H1 (cell line): ENCODE results near the gene VCP. TPM values are rescaled to one million over a fixed set of nuclear protein-coding genes. Genes with fewer than 3 reads are reported as not detected.

Source experiments
- CTCF ChIA-PET: fragments of 300-600 bp; sonication (Branson Sonifier 250); formaldehyde crosslinking; loops from one replicate; lab custom pipeline; 2021; ENCODE audit not compliant: partially characterized antibody; lab: Charles Lee
- POLR2A ChIA-PET: fragments of 300-600 bp; sonication (Branson Sonifier 250); formaldehyde crosslinking; loops from one replicate; lab custom pipeline; 2021; ENCODE audit warnings: inconsistent platforms; ENCODE audit not compliant: partially characterized antibody; lab: Charles Lee
- DNase-seq, 2 experiments: peaks; one replicate each; pipeline versions ENCODE4 v3.0.0 to v3.0.0-alpha.2; 2010 to 2022; ENCODE audit warnings: low spot score in 2 of 2, low read depth in 1 of 2, mixed read lengths in 1 of 2
- FAIRE-seq: peaks from 2 replicates; lab custom pipeline; 2011; peaks lifted over from hg19 to GRCh38; lab: Jason Lieb, UNC
- H2AFZ ChIP-seq: 2 replicates; pipeline ENCODE4 v1.8.1; 2012; ENCODE audit warnings: low read length, inconsistent platforms
- H2AK5ac ChIP-seq: 2 replicates; pipeline ENCODE4 v1.6.1; 2013; ENCODE audit warnings: low read depth, low read length
- H2BK120ac ChIP-seq: replicated peaks from 2 replicates; pipeline ENCODE3; 2013; ENCODE audit warnings: low read depth, low read length, inconsistent platforms
- H2BK12ac ChIP-seq: 2 replicates; pipeline ENCODE4 v1.6.1; 2013; ENCODE audit warnings: low read depth, low read length
- H2BK15ac ChIP-seq: 2 replicates; pipeline ENCODE4 v1.6.1; 2013; ENCODE audit warnings: low read length
- H2BK20ac ChIP-seq: 2 replicates; pipeline ENCODE4 v1.6.1; 2013; ENCODE audit warnings: low read length
- H2BK5ac ChIP-seq: 2 replicates; pipeline ENCODE4 v1.6.1; 2013; ENCODE audit warnings: low read depth, low read length
- H3K14ac ChIP-seq: 2 replicates; pipeline ENCODE4 v1.6.1; 2013; ENCODE audit warnings: inconsistent platforms; ENCODE audit not compliant: insufficient read length
- H3K18ac ChIP-seq: 2 replicates; pipeline ENCODE4 v1.6.1; 2013; ENCODE audit warnings: low read length; ENCODE audit errors: extremely low read depth
- H3K23ac ChIP-seq: 2 replicates; pipeline ENCODE4 v1.6.1; 2013; ENCODE audit warnings: inconsistent platforms; ENCODE audit not compliant: insufficient read length
- H3K23me2 ChIP-seq: 2 replicates; pipeline ENCODE4 v1.6.1; 2013; ENCODE audit warnings: low read depth, low read length
- H3K27ac ChIP-seq: 2 replicates; pipeline ENCODE4 v1.6.1; 2011; ENCODE audit warnings: low read depth, low read length, inconsistent platforms
- H3K27me3 ChIP-seq, 4 experiments: replicated peaks in 1 of 4; 1 replicate in 1 of 4; 2 replicates in 3 of 4; pipeline versions ENCODE4 v1.6.1 to v1.8.1; 2011 to 2013; ENCODE audit warnings: low read length in 3 of 4, mild to moderate bottlenecking in 3 of 4, inconsistent platforms in 2 of 4, mixed read lengths in 2 of 4, moderate library complexity in 1 of 4; ENCODE audit not compliant: control insufficient read depth in 3 of 4, insufficient read depth in 3 of 4; ENCODE audit errors: extremely low read depth in 1 of 4
- H3K36me3 ChIP-seq, 4 experiments: 2 replicates each; pipeline versions ENCODE4 v1.6.1 to v1.8.1; 2011 to 2013; ENCODE audit warnings: mild to moderate bottlenecking in 4 of 4, low read length in 3 of 4, moderate library complexity in 2 of 4, control low read depth in 1 of 4, inconsistent platforms in 1 of 4; ENCODE audit not compliant: insufficient read depth in 4 of 4, control insufficient read depth in 2 of 4
- H3K4ac ChIP-seq: replicated peaks from 2 replicates; pipeline ENCODE3; 2013; ENCODE audit warnings: low read length, low read depth, mixed read lengths, inconsistent platforms; ENCODE audit not compliant: insufficient read length
- H3K4me1 ChIP-seq, 4 experiments: replicated peaks in 1 of 4; 1 replicate in 1 of 4; 2 replicates in 3 of 4; pipeline versions ENCODE4 v1.6.1 to v1.8.1; 2011 to 2013; ENCODE audit warnings: low read length in 3 of 4, inconsistent platforms in 2 of 4, mixed read lengths in 1 of 4; ENCODE audit not compliant: insufficient read depth in 4 of 4, control insufficient read depth in 3 of 4
- H3K4me2 ChIP-seq, 2 experiments: 2 replicates each; pipeline versions ENCODE4 v1.6.1 to v1.8.1; 2011 to 2013; ENCODE audit warnings: low read depth in 2 of 2, low read length in 2 of 2, control low read depth in 1 of 2, inconsistent platforms in 1 of 2, mild to moderate bottlenecking in 1 of 2; ENCODE audit not compliant: insufficient read depth in 1 of 2
- H3K4me3 ChIP-seq, 4 experiments: fragments of 200-600, 300-600 bp in 1 of 4; sonication (generic), shearing (Covaris generic), sonication (Bioruptor Twin) in 1 of 4; 2 replicates each; pipeline versions ENCODE4 v1.5.1 to v1.8.1; 2011 to 2016; ENCODE audit warnings: low read length in 4 of 4, low read depth in 3 of 4, control low read depth in 2 of 4, inconsistent platforms in 2 of 4, mild to moderate bottlenecking in 2 of 4, mixed read lengths in 1 of 4, moderate library complexity in 1 of 4; ENCODE audit not compliant: insufficient read depth in 2 of 4; ENCODE audit errors: extremely low read depth in 1 of 4
- H3K56ac ChIP-seq: replicated peaks from 2 replicates; pipeline ENCODE3; 2013; ENCODE audit warnings: low read depth, mild to moderate bottlenecking, mixed read lengths, low read length, inconsistent platforms; ENCODE audit not compliant: insufficient read length
- H3K79me1 ChIP-seq: 2 replicates; pipeline ENCODE4 v1.6.1; 2013; ENCODE audit warnings: low read depth, low read length, control low read depth
- H3K79me2 ChIP-seq, 2 experiments: 2 replicates each; pipeline versions ENCODE4 v1.6.1 to v1.8.1; 2012 to 2013; ENCODE audit warnings: low read length in 2 of 2, mild to moderate bottlenecking in 2 of 2, inconsistent platforms in 1 of 2; ENCODE audit not compliant: insufficient read depth in 2 of 2, control insufficient read depth in 1 of 2
- H3K9ac ChIP-seq, 4 experiments: replicated peaks in 1 of 4; 1 replicate in 1 of 4; 2 replicates in 3 of 4; pipeline versions ENCODE4 v1.6.1 to v1.8.1; 2011 to 2013; ENCODE audit warnings: low read depth in 3 of 4, low read length in 3 of 4, control low read depth in 2 of 4, mild to moderate bottlenecking in 2 of 4, moderate library complexity in 2 of 4, inconsistent platforms in 1 of 4; ENCODE audit errors: extremely low read depth in 1 of 4
- H3K9me3 ChIP-seq, 2 experiments: 2 replicates each; pipeline versions ENCODE4 v1.6.1 to v1.8.1; 2012 to 2013; ENCODE audit warnings: mild to moderate bottlenecking in 2 of 2, moderate library complexity in 2 of 2, control low read depth in 1 of 2, inconsistent platforms in 1 of 2, low read depth in 1 of 2, low read length in 1 of 2, mixed read lengths in 1 of 2; ENCODE audit not compliant: insufficient read depth in 2 of 2
- H4K20me1 ChIP-seq, 2 experiments: replicated peaks in 1 of 2; 2 replicates each; pipeline versions ENCODE3 to v1.8.1; 2011 to 2013; ENCODE audit warnings: inconsistent platforms in 2 of 2, low read length in 2 of 2, mild to moderate bottlenecking in 1 of 2; ENCODE audit not compliant: insufficient read depth in 2 of 2, control insufficient read depth in 1 of 2
- H4K5ac ChIP-seq: 2 replicates; pipeline ENCODE4 v1.6.1; 2013; ENCODE audit warnings: low read length, low read depth, mixed read lengths, inconsistent platforms; ENCODE audit not compliant: insufficient read length
- H4K8ac ChIP-seq: 2 replicates; pipeline ENCODE4 v1.8.0; 2013; ENCODE audit warnings: mild to moderate bottlenecking, moderate library complexity, low read length, inconsistent platforms; ENCODE audit not compliant: insufficient read depth; ENCODE audit errors: extremely low read depth
- H4K91ac ChIP-seq: replicated peaks from 2 replicates; pipeline ENCODE3; 2013; ENCODE audit warnings: low read length, mixed read lengths, inconsistent platforms; ENCODE audit not compliant: insufficient read length
- ASH2L ChIP-seq: fragments of 200-600, 300-600 bp; sonication (generic); IDR thresholded peaks from one replicate; pipeline ENCODE4 v1.7.1; 2017; ENCODE audit warnings: low read length
- BCL11A ChIP-seq, 2 experiments: IDR thresholded peaks; one replicate each; pipeline ENCODE4 v1.6.1; 2011; ENCODE audit warnings: low read depth in 2 of 2, low read length in 2 of 2, mild to moderate bottlenecking in 2 of 2
- E2F6 ChIP-seq: IDR thresholded peaks from 2 replicates; pipeline ENCODE4 v1.6.1; 2012; ENCODE audit warnings: inconsistent platforms
- KDM5A ChIP-seq: fragments of 200-600 bp; IDR thresholded peaks from 2 replicates; pipeline ENCODE4 v1.7.1; 2012; ENCODE audit warnings: mild to moderate bottlenecking, low read length, inconsistent platforms, mixed read lengths
- MAX ChIP-seq: IDR thresholded peaks from 2 replicates; pipeline ENCODE4 v1.6.1; 2012; ENCODE audit warnings: inconsistent platforms
- RXRA ChIP-seq: IDR thresholded peaks from 2 replicates; pipeline ENCODE4 v1.6.1; 2011; ENCODE audit warnings: low read depth, mild to moderate bottlenecking, low read length, moderate library complexity; ENCODE audit not compliant: insufficient read depth
- SIRT6 ChIP-seq: IDR thresholded peaks from one replicate; pipeline ENCODE4 v1.7.1; 2012; ENCODE audit warnings: low read length, inconsistent platforms
- YY1 ChIP-seq: IDR thresholded peaks from 2 replicates; pipeline ENCODE4 v1.6.1; 2011; ENCODE audit warnings: low read depth, mild to moderate bottlenecking, low read length
- WGBS, 2 experiments: shearing (Covaris generic) in 1 of 2; methylation state at CpG; one replicate each; pipeline versions ENCODE4 v1.1.6 to v1.1.7; 2013 to 2015; ENCODE audit warnings: low lambda C conversion rate in 2 of 2, mixed read lengths in 2 of 2, inconsistent platforms in 1 of 2, low coverage in 1 of 2, missing lambda C conversion rate in 1 of 2; ENCODE audit not compliant: insufficient replicate concordance in 2 of 2, insufficient coverage in 1 of 2, insufficient read length in 1 of 2; ENCODE audit errors: extremely low coverage in 1 of 2, missing lambda C conversion rate in 1 of 2; 5-methylcytosine and 5-hydroxymethylcytosine counted together
- polyA plus RNA-seq, 7 experiments: library from polyadenylated mRNA; depleted of rRNA in 3 of 7; stranded (reverse) in 5 of 7; unstranded in 2 of 7; fragments of >200 nt in 5 of 7; fragments of 200-250 nt in 2 of 7; gene quantifications; 1 replicate in 5 of 7; 2 replicates in 1 of 7; 4 replicates in 1 of 7; pipeline versions ENCODE4 v1.2.1 to v1.2.3, GENCODE V29; 2011 to 2013; ENCODE audit warnings: missing spikeins in 2 of 7, mixed read lengths in 2 of 7
- total RNA-seq: library from RNA; stranded (reverse); fragmentation: NEBNext Ultra II Directional; extraction: Animal tissue kit (Norgen Biotek cat#: 25700); gene quantifications from 2 replicates; pipeline ENCODE4 v1.2.1, GENCODE V29; 2021

The VCP gene
- total and polyA plus RNA-seq, 2 of the 8 experiments (the other 6 are each of a cell fraction or from before 2014, with no cell fraction given) = 173 to 375 TPM

GRCh38 chr9:35108946-35109575 lies 36.6 kb upstream of the VCP start:
- no peaks in the 10 kb centered on the region for H3K9me3 ChIP-seq
- DNase-seq = no peak
- FAIRE-seq = no peak
- peaks cover 4 to 5% of the 10 kb centered on the region in 2 experiments for H4K20me1 ChIP-seq
- H3K27ac ChIP-seq = no peak overlapping the region
- no peak overlapping the region for H3K4me2 ChIP-seq
- peaks cover 0 to 5% (median 1%) of the 10 kb centered on the region in 4 experiments; a peak in 3 of 8 replicates for H3K36me3 ChIP-seq
- H2BK12ac ChIP-seq = no peak overlapping the region
- H3K9ac ChIP-seq = no peak overlapping the region
- H4K91ac ChIP-seq = no peak overlapping the region
- H4K5ac ChIP-seq = no peak overlapping the region
- H3K56ac ChIP-seq = no peak overlapping the region
- no peak overlapping the region for H4K8ac ChIP-seq
- H3K14ac ChIP-seq = no peak overlapping the region
- no peak overlapping the region for H2BK5ac ChIP-seq
- H3K4ac ChIP-seq = no peak overlapping the region
- peaks cover 5% of the 10 kb centered on the region; the same call in 1 of the 2 replicates for H3K23me2 ChIP-seq
- H3K27me3 ChIP-seq = no peaks in the 10 kb centered on the region
- no peaks in the 10 kb centered on the region; a peak in 1 of 4 replicates for H3K79me2 ChIP-seq
- no peaks in the 10 kb centered on the region for H3K79me1 ChIP-seq
- no peak overlapping the region for H3K23ac ChIP-seq
- no peak overlapping the region for H2BK15ac ChIP-seq
- no peak overlapping the region for H2AFZ ChIP-seq
- no peak overlapping the region for H3K4me3 ChIP-seq
- ChIA-PET POLR2A (interaction anchor here (1.3 to 10.3 kb wide), 3 partner anchors 8 to 37 kb away, joined by 5 to 151 read pairs (median 7); partner anchors contain the start of genes FANCG, PIGO, STOML2 and VCP), CTCF (no interaction called here)
- no peak overlapping the region for H2BK20ac ChIP-seq
- no peak overlapping the region for H3K18ac ChIP-seq
- WGBS, 2 experiments = 80% methylated on average over 7 of the region's 8 CpGs; no CpG with 5 or more reads in 1 of the 2 experiments
- peaks cover 0 to 13% (median 6%) of the 10 kb centered on the region in 4 experiments; a peak in 6 of 7 replicates for H3K4me1 ChIP-seq
- no peak overlapping the region for H2BK120ac ChIP-seq
- TF ChIP-seq SIRT6 = no peak
- no peak for TF ChIP-seq YY1
- TF ChIP-seq MAX = no peak
- no peak for TF ChIP-seq E2F6
- TF ChIP-seq KDM5A = no peak
- TF ChIP-seq BCL11A (IDR thresholded peaks at IDR 0.05; ENCODE audit: low read depth in 2 of 2, low read length in 2 of 2) = no peak
- TF ChIP-seq ASH2L = no peak
- TF ChIP-seq RXRA = no peak
- H2AK5ac ChIP-seq = no peak overlapping the region
